CD4-positive, alpha-beta T cell (primary cell): ENCODE data around the gene LYPD4. TPM values are rescaled to one million over a fixed set of nuclear protein-coding genes. Genes with fewer than 3 reads are reported as not detected.

Source experiments
- ATAC-seq: fragments of 200-7000 bp; cut with Tn5 transposase; one replicate; pipeline ENCODE4 v1.10.0; 2022; ENCODE audit warnings: mild to moderate bottlenecking; ENCODE audit not compliant: poor library complexity
- CTCF ChIA-PET: fragments of 350-600 bp; sonication (Branson Sonifier 250); formaldehyde crosslinking; loops from one replicate; lab custom pipeline; 2021; ENCODE audit warnings: antibody characterized with exemption, inconsistent platforms; lab: Charles Lee
- POLR2A ChIA-PET: fragments of 350-600 bp; sonication (Branson Sonifier 250); formaldehyde crosslinking; loops from one replicate; lab custom pipeline; 2021; ENCODE audit warnings: antibody characterized with exemption, inconsistent platforms; lab: Charles Lee
- DNase-seq, 14 experiments: peaks; one replicate each; pipeline ENCODE4 v3.0.0-alpha.2; 2013 to 2020; ENCODE audit warnings: mixed read lengths in 2 of 14
- H3K27ac ChIP-seq, 2 donors: one replicate each; pipeline versions ENCODE4 v1.5.1 to v1.7.0; 2013; ENCODE audit warnings: low read length in 2 of 2, low read depth in 1 of 2, mild to moderate bottlenecking in 1 of 2
- H3K27me3 ChIP-seq, 2 experiments: 1 replicate in 1 of 2; 2 replicates in 1 of 2; pipeline versions ENCODE4 v1.6.1 to v1.7.0; 2013; ENCODE audit warnings: low read length in 2 of 2, control low read depth in 1 of 2, mild to moderate bottlenecking in 1 of 2, moderate library complexity in 1 of 2; ENCODE audit not compliant: insufficient read depth in 2 of 2, control insufficient read depth in 1 of 2
- H3K36me3 ChIP-seq: one replicate; pipeline ENCODE4 v1.6.1; 2013; ENCODE audit warnings: low read length, control low read depth; ENCODE audit not compliant: insufficient read depth
- H3K4me1 ChIP-seq: one replicate; pipeline ENCODE4 v1.6.1; 2013; ENCODE audit warnings: low read length, control low read depth; ENCODE audit not compliant: insufficient read depth
- H3K4me3 ChIP-seq: one replicate; pipeline ENCODE4 v1.5.1; 2013; ENCODE audit warnings: mild to moderate bottlenecking, low read length, moderate library complexity
- H3K9me3 ChIP-seq, 2 experiments: 1 replicate in 1 of 2; 2 replicates in 1 of 2; pipeline versions ENCODE4 v1.6.1 to v1.7.0; 2013; ENCODE audit warnings: low read length in 2 of 2, mild to moderate bottlenecking in 2 of 2, control low read depth in 1 of 2, moderate library complexity in 1 of 2; ENCODE audit not compliant: control insufficient read depth in 1 of 2, insufficient read depth in 1 of 2
- H3K27ac Mint-ChIP-seq: one replicate; pipeline ENCODE4 v1.8.0; 2020; ENCODE audit warnings: mixed read lengths
- H3K27me3 Mint-ChIP-seq: one replicate; pipeline ENCODE4 v1.8.0; 2021; ENCODE audit warnings: mixed read lengths
- H3K36me3 Mint-ChIP-seq: one replicate; pipeline ENCODE4 v1.8.0; 2021; ENCODE audit warnings: low read depth, mixed read lengths
- H3K4me1 Mint-ChIP-seq: one replicate; pipeline ENCODE4 v1.8.0; 2021; ENCODE audit warnings: low read depth, mixed read lengths
- H3K4me3 Mint-ChIP-seq: one replicate; pipeline ENCODE4 v1.8.0; 2020; ENCODE audit warnings: mild to moderate bottlenecking, mixed read lengths
- H3K9me3 Mint-ChIP-seq: one replicate; pipeline ENCODE4 v1.8.0; 2020; ENCODE audit warnings: mixed read lengths
- intact Hi-C, 2 experiments: fragments of 100-400 bp; cut with DNase I in 1 of 2; cut with micrococcal nuclease in 1 of 2; formaldehyde crosslinking; loops; one replicate each; pipeline versions ENCODE4 v1.15.1 to v1.9.0; 2023 to 2025; cut with DNase I, micrococcal nuclease
- total RNA-seq, 174 experiments: library from RNA in 2 of 174; stranded (reverse) in 2 of 174; gene quantifications; one replicate each; pipeline ENCODE4 v1.2.3 and lab custom pipeline; 2021 to 2026
- TF ChIP-seq, protein P1 (sequence below): fragments of 200-600 bp; IDR thresholded peaks from one replicate; pipeline ENCODE4 v1.8.0; 2022; ENCODE audit warnings: antibody characterized with exemption, mild to moderate bottlenecking

The LYPD4 gene
- total RNA-seq, 2 experiments from 2014 or later: not detected

DNA sequence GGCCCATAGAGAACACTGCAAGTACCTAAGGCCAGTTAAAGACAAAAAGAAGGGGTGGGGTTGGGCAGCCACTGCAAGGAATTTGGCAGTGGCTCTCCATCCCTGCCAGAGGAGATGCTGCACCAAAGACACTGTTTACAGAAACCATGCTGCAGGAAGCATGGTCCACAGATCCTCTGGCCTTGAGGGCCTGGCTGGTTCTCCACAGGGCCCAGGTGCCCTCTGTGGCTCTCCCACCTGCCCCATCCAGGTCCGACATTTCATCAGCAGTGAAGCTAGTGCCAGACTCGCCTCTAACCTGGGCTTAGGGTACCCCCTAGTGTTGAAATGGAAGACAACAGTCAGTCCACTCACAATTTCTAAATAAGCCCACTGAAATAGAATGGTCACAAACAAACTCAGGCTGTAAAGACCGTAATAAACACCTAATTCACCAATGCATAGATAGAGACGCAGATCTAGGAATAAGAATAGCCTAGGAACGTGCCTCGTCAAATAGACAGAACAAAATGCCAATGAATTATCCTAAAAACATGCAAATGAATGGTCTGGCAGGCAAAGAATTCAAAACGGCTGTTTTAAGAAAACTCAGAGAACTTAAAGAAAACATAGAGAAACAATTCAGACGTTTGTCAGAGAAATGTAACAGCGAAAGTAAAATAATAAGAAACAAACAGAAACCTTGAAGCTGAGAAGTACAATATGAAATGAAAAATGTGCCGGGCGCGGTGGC is 23.3 kb downstream of the LYPD4 start:
- Histone ChIP-seq H3K27me3 (peaks cover 0 to 2% of the 10 kb centered on the region in 2 experiments), H3K4me3 (no peak overlapping the region), H3K27ac (no peak overlapping the region), H3K4me1 (peaks cover 2% of the 10 kb centered on the region), H3K9me3 (no peaks in the 10 kb centered on the region), H3K36me3 (no peaks in the 10 kb centered on the region)
- POLR2A ChIA-PET: interaction anchor here (1.0 kb wide), 2 partner anchors 26 to 28 kb away, joined by 3 to 6 read pairs; no protein-coding TSS in a partner anchor
- ATAC-seq: peak; percentile 81
- no peak overlapping the region for H3K4me3 Mint-ChIP-seq
- H3K9me3 Mint-ChIP-seq: no peaks in the 10 kb centered on the region
- H3K27ac Mint-ChIP-seq: no peak overlapping the region
- TF ChIP-seq, protein P1, sequence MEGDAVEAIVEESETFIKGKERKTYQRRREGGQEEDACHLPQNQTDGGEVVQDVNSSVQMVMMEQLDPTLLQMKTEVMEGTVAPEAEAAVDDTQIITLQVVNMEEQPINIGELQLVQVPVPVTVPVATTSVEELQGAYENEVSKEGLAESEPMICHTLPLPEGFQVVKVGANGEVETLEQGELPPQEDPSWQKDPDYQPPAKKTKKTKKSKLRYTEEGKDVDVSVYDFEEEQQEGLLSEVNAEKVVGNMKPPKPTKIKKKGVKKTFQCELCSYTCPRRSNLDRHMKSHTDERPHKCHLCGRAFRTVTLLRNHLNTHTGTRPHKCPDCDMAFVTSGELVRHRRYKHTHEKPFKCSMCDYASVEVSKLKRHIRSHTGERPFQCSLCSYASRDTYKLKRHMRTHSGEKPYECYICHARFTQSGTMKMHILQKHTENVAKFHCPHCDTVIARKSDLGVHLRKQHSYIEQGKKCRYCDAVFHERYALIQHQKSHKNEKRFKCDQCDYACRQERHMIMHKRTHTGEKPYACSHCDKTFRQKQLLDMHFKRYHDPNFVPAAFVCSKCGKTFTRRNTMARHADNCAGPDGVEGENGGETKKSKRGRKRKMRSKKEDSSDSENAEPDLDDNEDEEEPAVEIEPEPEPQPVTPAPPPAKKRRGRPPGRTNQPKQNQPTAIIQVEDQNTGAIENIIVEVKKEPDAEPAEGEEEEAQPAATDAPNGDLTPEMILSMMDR: peak; percentile 66
- no peaks in the 10 kb centered on the region for H3K4me1 Mint-ChIP-seq
- intact Hi-C loops: loop anchor here (1.0 to 2.0 kb wide), 3 partner anchors 24 to 68 kb away; partner anchors contain the start of gene CEACAM3 (in 1 of the 2)
- peak in 13 of 14 experiments; percentile 7 to 76 (median 21) for DNase-seq
- H3K27me3 Mint-ChIP-seq: peaks cover 25% of the 10 kb centered on the region
- CTCF ChIA-PET: interaction anchor here (0.9 to 2.0 kb wide), 6 partner anchors 22 to 179 kb away, joined by 3 to 22 read pairs (median 4); no protein-coding TSS in a partner anchor
- H3K36me3 Mint-ChIP-seq: no peaks in the 10 kb centered on the region

DNA sequence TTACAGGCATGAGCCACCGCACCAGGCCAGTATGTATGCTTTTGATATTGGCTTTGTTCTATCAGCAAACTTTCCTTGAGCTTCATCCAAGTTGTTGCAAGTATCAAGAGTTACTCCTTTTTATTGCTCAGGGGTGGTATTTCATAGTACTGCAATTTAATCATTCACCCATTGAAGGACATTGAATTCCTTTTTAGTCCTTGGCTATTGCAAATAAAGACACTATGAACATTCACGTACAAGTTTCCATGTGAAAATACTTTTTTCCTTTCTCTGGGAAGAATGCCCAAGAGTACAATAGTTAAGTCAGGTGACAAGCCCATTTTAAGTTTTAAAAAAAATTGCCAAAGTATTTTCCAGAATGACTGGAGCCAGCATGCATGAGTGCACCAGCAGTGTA is 27.7 kb downstream of the LYPD4 start:
- Mint-ChIP-seq H3K4me1 (peaks cover 12% of the 10 kb centered on the region), H3K36me3 (no peaks in the 10 kb centered on the region), H3K27me3 (peaks cover 15% of the 10 kb centered on the region), H3K27ac (no peak overlapping the region), H3K4me3 (no peak overlapping the region), H3K9me3 (no peaks in the 10 kb centered on the region)
- Histone ChIP-seq H3K9me3 (no peaks in the 10 kb centered on the region), H3K36me3 (no peaks in the 10 kb centered on the region), H3K4me3 (no peak overlapping the region), H3K4me1 (peaks cover 4% of the 10 kb centered on the region), H3K27ac (no peak overlapping the region), H3K27me3 (no peaks in the 10 kb centered on the region)
- TF ChIP-seq, protein P1: no peak
- ATAC-seq (no peak), DNase-seq (no peak)
- CTCF ChIA-PET: no interaction called here
- intact Hi-C loops: no loop called here
- POLR2A ChIA-PET: no interaction called here

DNA sequence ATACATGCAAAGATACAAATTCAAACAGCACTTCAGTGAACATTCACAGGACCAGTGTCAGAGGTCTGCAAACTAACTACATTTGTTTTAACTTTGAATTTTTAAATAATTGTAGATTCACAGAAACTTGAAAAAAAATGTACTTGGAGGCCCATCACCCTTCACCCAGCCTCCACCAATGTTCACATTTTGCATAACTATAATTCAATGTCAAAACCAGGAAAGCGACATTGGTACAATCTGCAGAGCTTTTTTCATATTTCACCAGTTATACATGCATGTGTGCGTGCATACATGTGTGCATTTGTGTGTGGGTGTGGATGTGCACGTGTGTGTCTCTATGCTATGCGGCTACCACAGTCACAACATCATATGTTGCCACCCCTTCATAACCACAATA is 29.2 kb downstream of the LYPD4 start:
- no peak for ATAC-seq
- intact Hi-C loops: no loop called here
- Mint-ChIP-seq H3K27ac (no peak overlapping the region), H3K4me3 (no peak overlapping the region), H3K4me1 (peaks cover 12% of the 10 kb centered on the region), H3K9me3 (no peaks in the 10 kb centered on the region), H3K36me3 (no peaks in the 10 kb centered on the region), H3K27me3 (peaks cover 5% of the 10 kb centered on the region)
- ChIA-PET POLR2A (no interaction called here), CTCF (no interaction called here)
- no peaks in the 10 kb centered on the region for H3K9me3 ChIP-seq
- no peak for DNase-seq
- H3K27ac ChIP-seq: no peak overlapping the region
- H3K36me3 ChIP-seq: no peaks in the 10 kb centered on the region
- TF ChIP-seq, protein P1: no peak
- no peak overlapping the region for H3K4me3 ChIP-seq
- H3K27me3 ChIP-seq: peaks cover 0 to 4% of the 10 kb centered on the region in 2 experiments
- peaks cover 10% of the 10 kb centered on the region for H3K4me1 ChIP-seq
